SJCRH30 (cell line): ENCODE results near the gene OSM. TPM values are rescaled to one million over a fixed set of nuclear protein-coding genes. Genes with fewer than 3 reads are reported as not detected.
A peak's percentile ranks its signal among the peaks of the same experiment; 100 is the strongest.

Experiments used
- DNase-seq, 2 experiments: peaks; one replicate each; pipeline ENCODE4 v3.0.0-alpha.2; 2015 to 2020
- H3K27ac ChIP-seq: fragments of 250-450 bp; sonication (Bioruptor Pico); 2 replicates; pipeline ENCODE4 v1.5.1; 2020; ENCODE audit warnings: mild to moderate bottlenecking, moderate library complexity
- H3K27me3 ChIP-seq: fragments of 250-450 bp; sonication (Bioruptor Pico); 2 replicates; pipeline ENCODE4 v1.5.1; 2020; ENCODE audit warnings: mild to moderate bottlenecking, moderate library complexity
- H3K36me3 ChIP-seq: fragments of 250-450 bp; sonication (Bioruptor Pico); 2 replicates; pipeline ENCODE4 v1.5.1; 2020; ENCODE audit warnings: mild to moderate bottlenecking, moderate library complexity
- H3K4me1 ChIP-seq: fragments of 250-450 bp; sonication (Bioruptor Pico); 2 replicates; pipeline ENCODE4 v1.5.1; 2020; ENCODE audit warnings: mild to moderate bottlenecking, moderate library complexity
- H3K4me3 ChIP-seq: fragments of 250-450 bp; sonication (Bioruptor Pico); 2 replicates; pipeline ENCODE4 v1.5.1; 2020; ENCODE audit warnings: mild to moderate bottlenecking, moderate library complexity
- H3K9me3 ChIP-seq: fragments of 250-450 bp; sonication (Bioruptor Pico); replicated peaks from 2 replicates; pipeline ENCODE4 v1.5.1; 2020; ENCODE audit warnings: mild to moderate bottlenecking, moderate library complexity
- total RNA-seq: library from RNA; depleted of rRNA; stranded (reverse); fragments of >200 nt; shearing (Covaris generic); gene quantifications from 2 replicates; pipeline ENCODE4 v1.2.3, GENCODE V29; 2014

Gene OSM
- total RNA-seq, 1 experiment from 2014 or later: not detected

DNA sequence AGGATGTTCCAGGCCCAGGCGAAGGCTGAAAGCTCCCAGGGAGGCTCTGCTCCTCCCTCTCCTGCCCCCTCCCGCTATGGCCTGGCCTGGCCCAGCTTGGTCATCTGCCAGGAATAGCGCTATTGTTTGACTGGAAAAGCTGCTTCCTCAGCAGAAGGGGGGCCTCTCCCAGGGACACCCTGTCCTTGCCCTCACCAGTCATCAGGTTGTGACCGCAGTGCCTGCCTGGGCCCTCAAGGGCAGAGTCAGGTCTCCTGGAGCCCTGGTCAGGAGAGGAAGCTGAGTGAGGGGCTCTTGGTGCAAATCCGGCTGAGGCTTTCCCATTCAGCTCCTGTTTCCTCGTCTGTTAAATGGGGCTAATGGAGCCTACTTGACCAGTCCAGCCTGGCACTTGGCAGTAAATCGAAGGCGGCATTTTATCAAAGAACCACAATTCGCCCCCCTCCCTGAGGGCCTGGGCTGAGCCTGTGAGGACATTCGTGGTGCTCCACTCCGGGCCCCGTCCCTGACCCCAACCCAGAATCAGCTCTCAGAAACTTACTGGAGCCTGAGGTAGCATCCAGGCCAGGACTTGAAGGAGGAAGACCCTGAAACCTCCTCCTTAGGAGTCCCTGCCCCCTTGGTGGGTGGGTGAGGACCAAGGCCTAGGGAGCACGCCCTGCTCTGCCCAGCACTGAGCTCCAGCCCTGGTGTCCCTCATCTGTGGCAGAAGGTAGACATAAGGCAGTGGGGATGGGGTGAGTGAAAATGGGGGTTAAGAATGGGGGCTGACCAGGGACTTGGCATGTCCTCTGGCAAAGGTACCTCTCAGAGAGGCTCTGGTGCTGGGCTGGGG, 24.6 kb upstream of the OSM start:
- peak overlapping the region; percentile 49 for H3K27ac ChIP-seq
- peaks cover 23% of the 10 kb centered on the region for H3K4me1 ChIP-seq
- H3K4me3 ChIP-seq: no peak overlapping the region
- H3K9me3 ChIP-seq: no peaks in the 10 kb centered on the region
- H3K27me3 ChIP-seq: no peaks in the 10 kb centered on the region
- peak in 1 of 2 experiments; percentile 55 for DNase-seq
- no peaks in the 10 kb centered on the region for H3K36me3 ChIP-seq

DNA sequence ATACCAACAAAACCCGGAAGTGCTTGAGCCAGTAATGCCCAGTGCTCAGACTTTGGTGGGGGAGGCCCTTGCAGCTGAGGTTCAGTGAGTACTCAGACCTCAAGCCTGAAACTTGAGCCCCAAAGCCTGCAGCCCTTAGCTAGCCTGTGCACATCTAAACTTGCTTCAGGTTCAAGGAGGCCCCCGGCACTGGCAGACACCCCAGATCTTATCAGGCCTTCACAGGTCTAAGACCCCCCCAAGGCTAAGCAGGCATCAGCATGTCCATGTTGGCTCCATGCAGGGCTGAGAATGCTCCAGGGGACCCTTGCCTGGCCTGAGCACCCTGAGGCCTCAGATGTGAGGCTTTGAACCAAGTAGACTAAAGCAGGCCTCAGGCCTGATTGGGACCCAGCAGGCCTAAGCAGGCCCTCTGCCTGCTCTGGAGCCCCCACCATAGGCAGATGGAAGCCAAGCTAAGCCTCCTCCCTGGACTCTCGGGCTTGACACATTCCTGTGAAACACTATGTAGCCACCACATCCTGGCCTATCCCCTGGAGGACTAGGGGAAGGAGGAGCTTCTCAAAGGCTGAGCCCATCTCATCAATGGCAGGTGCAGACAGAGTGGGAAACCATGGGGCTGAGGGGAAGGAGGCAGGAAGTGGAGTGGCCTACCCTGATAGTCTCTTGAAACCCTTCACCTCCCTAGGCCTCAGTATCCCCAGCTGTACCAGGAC, 23.8 kb upstream of the OSM start:
- Histone ChIP-seq H3K27ac (peak overlapping the region; percentile 49), H3K36me3 (no peaks in the 10 kb centered on the region), H3K9me3 (no peaks in the 10 kb centered on the region), H3K27me3 (no peaks in the 10 kb centered on the region), H3K4me1 (peaks cover 23% of the 10 kb centered on the region), H3K4me3 (no peak overlapping the region)
- peak; percentile 76 to 81 for DNase-seq

- Histone ChIP-seq H3K4me1 (peaks cover 23% of the 10 kb centered on the region), H3K36me3 (no peaks in the 10 kb centered on the region), H3K4me3 (peak overlapping the region; percentile 67), H3K9me3 (no peaks in the 10 kb centered on the region), H3K27me3 (no peaks in the 10 kb centered on the region), H3K27ac (peak overlapping the region; percentile 49; the same call in 1 of the 2 replicates)
- DNase-seq: no peak
Observed at GRCh38 chr22:30289980-30290313, 23.3 kb upstream of the OSM start.

- peak; percentile 97 to 98 for DNase-seq
- peak within 1 kb of the TSS; percentile 49; the same call in 1 of the 2 replicates for H3K27ac ChIP-seq
- no peaks in the 10 kb centered on the region for H3K27me3 ChIP-seq
- H3K4me3 ChIP-seq: peak within 1 kb of the TSS; percentile 67
- peaks cover 23% of the 10 kb centered on the region for H3K4me1 ChIP-seq
- H3K9me3 ChIP-seq: no peaks in the 10 kb centered on the region
- no peaks in the 10 kb centered on the region for H3K36me3 ChIP-seq
Observed at GRCh38 chr22:30289141-30289979, 22.7 kb upstream of the OSM start, which contains the start of gene CASTOR1. Gene CASTOR1 (minus strand): TSS chr22:30289505. CDS start chr22:30289497, 8 bp downstream.

- Histone ChIP-seq H3K4me3 (peak overlapping the region; percentile 67), H3K27me3 (no peaks in the 10 kb centered on the region), H3K4me1 (peaks cover 23% of the 10 kb centered on the region), H3K36me3 (no peaks in the 10 kb centered on the region), H3K9me3 (no peaks in the 10 kb centered on the region), H3K27ac (no peak overlapping the region)
- peak in 1 of 2 experiments; percentile 26 for DNase-seq
Observed at GRCh38 chr22:30288419-30289140, 21.9 kb upstream of the OSM start.

DNA sequence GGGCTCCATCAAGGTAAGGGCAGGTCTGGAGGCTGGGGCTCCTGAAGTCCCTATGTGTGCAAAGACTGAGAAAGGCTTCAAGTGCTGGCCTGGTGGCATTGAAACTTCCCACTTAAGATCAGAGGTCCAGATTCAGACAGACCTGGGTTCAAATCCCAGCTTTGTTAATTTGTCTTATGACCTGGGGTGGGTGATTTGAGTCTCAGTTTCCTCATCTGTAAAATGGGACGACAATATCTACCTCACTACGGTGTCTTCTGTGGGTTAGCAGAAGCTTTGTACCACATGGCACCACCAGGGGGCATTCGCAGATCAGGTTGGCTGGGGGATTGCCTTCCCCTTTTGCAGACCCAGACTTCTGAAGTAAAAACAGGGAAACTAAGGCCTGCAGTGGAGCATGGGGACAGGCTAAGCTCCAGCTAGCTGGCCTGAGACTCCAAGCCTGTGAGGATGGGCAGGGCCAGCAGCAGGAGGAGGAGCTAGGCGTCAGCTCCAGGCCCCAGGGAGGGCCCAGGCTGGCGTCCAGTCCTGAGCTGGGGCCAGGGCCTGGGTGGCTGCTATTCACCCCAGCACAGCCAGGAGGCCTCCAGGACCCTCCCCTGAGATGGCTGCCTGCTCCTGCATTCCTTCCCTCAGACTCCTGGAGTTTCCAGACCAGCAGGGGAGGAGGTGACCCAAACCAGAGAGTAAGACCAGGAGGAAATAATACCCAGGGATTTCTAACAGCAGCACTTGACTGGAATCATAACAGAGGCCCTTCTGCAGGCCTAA, 21.2 kb upstream of the OSM start:
- no peaks in the 10 kb centered on the region for H3K36me3 ChIP-seq
- H3K27ac ChIP-seq: no peak overlapping the region
- peak; percentile 81 to 87 for DNase-seq
- H3K27me3 ChIP-seq: no peaks in the 10 kb centered on the region
- H3K9me3 ChIP-seq: no peaks in the 10 kb centered on the region
- peaks cover 23% of the 10 kb centered on the region for H3K4me1 ChIP-seq
- no peak overlapping the region for H3K4me3 ChIP-seq

GRCh38 chr22:30286813-30287647, 20.4 kb upstream of the OSM start:
- H3K27me3 ChIP-seq: no peaks in the 10 kb centered on the region
- H3K36me3 ChIP-seq: no peaks in the 10 kb centered on the region
- no peak overlapping the region for H3K27ac ChIP-seq
- H3K9me3 ChIP-seq: no peaks in the 10 kb centered on the region
- no peak overlapping the region for H3K4me3 ChIP-seq
- DNase-seq: peak; percentile 61 to 73
- H3K4me1 ChIP-seq: peaks cover 23% of the 10 kb centered on the region

- H3K4me3 ChIP-seq: no peak overlapping the region
- no peak overlapping the region for H3K27ac ChIP-seq
- H3K36me3 ChIP-seq: no peaks in the 10 kb centered on the region
- no peaks in the 10 kb centered on the region for H3K27me3 ChIP-seq
- no peak for DNase-seq
- H3K4me1 ChIP-seq: peaks cover 22% of the 10 kb centered on the region
- no peaks in the 10 kb centered on the region for H3K9me3 ChIP-seq
Observed at GRCh38 chr22:30286331-30286730, 19.7 kb upstream of the OSM start.

- Histone ChIP-seq H3K4me1 (peaks cover 17% of the 10 kb centered on the region), H3K4me3 (no peak overlapping the region), H3K27me3 (no peaks in the 10 kb centered on the region), H3K36me3 (no peaks in the 10 kb centered on the region), H3K27ac (no peak overlapping the region), H3K9me3 (no peaks in the 10 kb centered on the region)
- no peak for DNase-seq
Observed at GRCh38 chr22:30285846-30286200, 19.2 kb upstream of the OSM start.

- no peak overlapping the region for H3K4me3 ChIP-seq
- no peaks in the 10 kb centered on the region for H3K9me3 ChIP-seq
- H3K27ac ChIP-seq: no peak overlapping the region
- H3K4me1 ChIP-seq: peaks cover 12% of the 10 kb centered on the region
- H3K36me3 ChIP-seq: no peaks in the 10 kb centered on the region
- H3K27me3 ChIP-seq: no peaks in the 10 kb centered on the region
- DNase-seq: no peak
Observed at GRCh38 chr22:30285176-30285845, 18.7 kb upstream of the OSM start.

GRCh38 chr22:30284666-30285065, 18.0 kb upstream of the OSM start:
- H3K4me1 ChIP-seq: peaks cover 7% of the 10 kb centered on the region; the same call in 1 of the 2 replicates
- H3K27me3 ChIP-seq: no peaks in the 10 kb centered on the region
- no peak overlapping the region for H3K27ac ChIP-seq
- H3K4me3 ChIP-seq: no peak overlapping the region
- H3K36me3 ChIP-seq: no peaks in the 10 kb centered on the region
- no peak for DNase-seq
- H3K9me3 ChIP-seq: no peaks in the 10 kb centered on the region

GRCh38 chr22:30284172-30284571, 17.5 kb upstream of the OSM start:
- no peak for DNase-seq
- H3K36me3 ChIP-seq: no peaks in the 10 kb centered on the region
- no peak overlapping the region for H3K27ac ChIP-seq
- peaks cover 7% of the 10 kb centered on the region; the same call in 1 of the 2 replicates for H3K4me1 ChIP-seq
- no peak overlapping the region for H3K4me3 ChIP-seq
- no peaks in the 10 kb centered on the region for H3K9me3 ChIP-seq
- H3K27me3 ChIP-seq: no peaks in the 10 kb centered on the region
